CD4-positive, alpha-beta T cell (primary cell): ENCODE data around the gene NFYB. TPM values are rescaled to one million over a fixed set of nuclear protein-coding genes. Genes with fewer than 3 reads are reported as not detected.

Experiments
- ATAC-seq: fragments of 200-7000 bp; cut with Tn5 transposase; one replicate; pipeline ENCODE4 v1.10.0; 2022; ENCODE audit warnings: mild to moderate bottlenecking; ENCODE audit not compliant: poor library complexity
- CTCF ChIA-PET: fragments of 350-600 bp; sonication (Branson Sonifier 250); formaldehyde crosslinking; loops from one replicate; lab custom pipeline; 2021; ENCODE audit warnings: antibody characterized with exemption, inconsistent platforms; lab: Charles Lee
- POLR2A ChIA-PET: fragments of 350-600 bp; sonication (Branson Sonifier 250); formaldehyde crosslinking; loops from one replicate; lab custom pipeline; 2021; ENCODE audit warnings: antibody characterized with exemption, inconsistent platforms; lab: Charles Lee
- DNase-seq, 14 experiments: peaks; one replicate each; pipeline ENCODE4 v3.0.0-alpha.2; 2013 to 2020; ENCODE audit warnings: mixed read lengths in 2 of 14
- H3K27ac ChIP-seq, 2 donors: one replicate each; pipeline versions ENCODE4 v1.5.1 to v1.7.0; 2013; ENCODE audit warnings: low read length in 2 of 2, low read depth in 1 of 2, mild to moderate bottlenecking in 1 of 2
- H3K27me3 ChIP-seq, 2 experiments: 1 replicate in 1 of 2; 2 replicates in 1 of 2; pipeline versions ENCODE4 v1.6.1 to v1.7.0; 2013; ENCODE audit warnings: low read length in 2 of 2, control low read depth in 1 of 2, mild to moderate bottlenecking in 1 of 2, moderate library complexity in 1 of 2; ENCODE audit not compliant: insufficient read depth in 2 of 2, control insufficient read depth in 1 of 2
- H3K36me3 ChIP-seq: one replicate; pipeline ENCODE4 v1.6.1; 2013; ENCODE audit warnings: low read length, control low read depth; ENCODE audit not compliant: insufficient read depth
- H3K4me1 ChIP-seq: one replicate; pipeline ENCODE4 v1.6.1; 2013; ENCODE audit warnings: low read length, control low read depth; ENCODE audit not compliant: insufficient read depth
- H3K4me3 ChIP-seq: one replicate; pipeline ENCODE4 v1.5.1; 2013; ENCODE audit warnings: mild to moderate bottlenecking, low read length, moderate library complexity
- H3K9me3 ChIP-seq, 2 experiments: 1 replicate in 1 of 2; 2 replicates in 1 of 2; pipeline versions ENCODE4 v1.6.1 to v1.7.0; 2013; ENCODE audit warnings: low read length in 2 of 2, mild to moderate bottlenecking in 2 of 2, control low read depth in 1 of 2, moderate library complexity in 1 of 2; ENCODE audit not compliant: control insufficient read depth in 1 of 2, insufficient read depth in 1 of 2
- H3K27ac Mint-ChIP-seq: one replicate; pipeline ENCODE4 v1.8.0; 2020; ENCODE audit warnings: mixed read lengths
- H3K27me3 Mint-ChIP-seq: one replicate; pipeline ENCODE4 v1.8.0; 2021; ENCODE audit warnings: mixed read lengths
- H3K36me3 Mint-ChIP-seq: one replicate; pipeline ENCODE4 v1.8.0; 2021; ENCODE audit warnings: low read depth, mixed read lengths
- H3K4me1 Mint-ChIP-seq: one replicate; pipeline ENCODE4 v1.8.0; 2021; ENCODE audit warnings: low read depth, mixed read lengths
- H3K4me3 Mint-ChIP-seq: one replicate; pipeline ENCODE4 v1.8.0; 2020; ENCODE audit warnings: mild to moderate bottlenecking, mixed read lengths
- H3K9me3 Mint-ChIP-seq: one replicate; pipeline ENCODE4 v1.8.0; 2020; ENCODE audit warnings: mixed read lengths
- intact Hi-C, 2 experiments: fragments of 100-400 bp; cut with DNase I in 1 of 2; cut with micrococcal nuclease in 1 of 2; formaldehyde crosslinking; loops; one replicate each; pipeline versions ENCODE4 v1.15.1 to v1.9.0; 2023 to 2025; cut with DNase I, micrococcal nuclease
- total RNA-seq, 174 experiments: library from RNA in 2 of 174; stranded (reverse) in 2 of 174; gene quantifications; one replicate each; pipeline ENCODE4 v1.2.3 and lab custom pipeline; 2021 to 2026
- TF ChIP-seq, protein P1 (sequence below): fragments of 200-600 bp; IDR thresholded peaks from one replicate; pipeline ENCODE4 v1.8.0; 2022; ENCODE audit warnings: antibody characterized with exemption, mild to moderate bottlenecking

Gene NFYB
- total RNA-seq, 2 experiments from 2014 or later, result 12.8 to 14.6 TPM

DNA sequence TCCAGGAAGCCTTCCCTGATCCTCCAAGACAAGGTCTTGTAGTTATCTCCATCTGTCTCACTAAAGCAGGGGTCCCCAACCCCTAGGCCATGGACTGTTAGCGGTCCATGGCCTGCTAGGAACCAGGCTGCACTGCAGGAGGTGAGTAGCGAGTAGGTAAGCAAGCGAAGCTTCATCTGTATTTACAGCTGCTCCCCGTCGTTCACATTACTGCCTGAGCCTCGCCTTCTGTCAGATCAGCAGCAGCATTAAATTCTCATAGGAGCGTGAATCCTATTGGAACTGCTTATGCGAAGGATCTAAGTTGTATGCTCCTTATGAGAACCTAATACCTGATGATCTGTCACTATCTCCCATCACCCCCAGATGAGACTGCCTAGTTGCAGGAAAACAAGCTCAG is 12.4 kb upstream of the NFYB start:
- peaks cover 8% of the 10 kb centered on the region for H3K4me1 Mint-ChIP-seq
- Histone ChIP-seq H3K27me3 (peaks cover 0 to 4% of the 10 kb centered on the region in 2 experiments), H3K27ac (no peak overlapping the region), H3K4me1 (peaks cover 8% of the 10 kb centered on the region), H3K9me3 (peaks cover 0 to 4% of the 10 kb centered on the region in 2 experiments), H3K36me3 (no peaks in the 10 kb centered on the region), H3K4me3 (no peak overlapping the region)
- no peak for ATAC-seq
- no peak overlapping the region for H3K4me3 Mint-ChIP-seq
- ChIA-PET POLR2A (no interaction called here), CTCF (no interaction called here)
- intact Hi-C loops, result no loop called here
- H3K27me3 Mint-ChIP-seq, result peaks cover 4% of the 10 kb centered on the region
- H3K27ac Mint-ChIP-seq, result no peak overlapping the region
- TF ChIP-seq, protein P1, sequence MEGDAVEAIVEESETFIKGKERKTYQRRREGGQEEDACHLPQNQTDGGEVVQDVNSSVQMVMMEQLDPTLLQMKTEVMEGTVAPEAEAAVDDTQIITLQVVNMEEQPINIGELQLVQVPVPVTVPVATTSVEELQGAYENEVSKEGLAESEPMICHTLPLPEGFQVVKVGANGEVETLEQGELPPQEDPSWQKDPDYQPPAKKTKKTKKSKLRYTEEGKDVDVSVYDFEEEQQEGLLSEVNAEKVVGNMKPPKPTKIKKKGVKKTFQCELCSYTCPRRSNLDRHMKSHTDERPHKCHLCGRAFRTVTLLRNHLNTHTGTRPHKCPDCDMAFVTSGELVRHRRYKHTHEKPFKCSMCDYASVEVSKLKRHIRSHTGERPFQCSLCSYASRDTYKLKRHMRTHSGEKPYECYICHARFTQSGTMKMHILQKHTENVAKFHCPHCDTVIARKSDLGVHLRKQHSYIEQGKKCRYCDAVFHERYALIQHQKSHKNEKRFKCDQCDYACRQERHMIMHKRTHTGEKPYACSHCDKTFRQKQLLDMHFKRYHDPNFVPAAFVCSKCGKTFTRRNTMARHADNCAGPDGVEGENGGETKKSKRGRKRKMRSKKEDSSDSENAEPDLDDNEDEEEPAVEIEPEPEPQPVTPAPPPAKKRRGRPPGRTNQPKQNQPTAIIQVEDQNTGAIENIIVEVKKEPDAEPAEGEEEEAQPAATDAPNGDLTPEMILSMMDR, result no peak
- no peak for DNase-seq
- no peaks in the 10 kb centered on the region for H3K9me3 Mint-ChIP-seq
- H3K36me3 Mint-ChIP-seq, result no peaks in the 10 kb centered on the region

DNA sequence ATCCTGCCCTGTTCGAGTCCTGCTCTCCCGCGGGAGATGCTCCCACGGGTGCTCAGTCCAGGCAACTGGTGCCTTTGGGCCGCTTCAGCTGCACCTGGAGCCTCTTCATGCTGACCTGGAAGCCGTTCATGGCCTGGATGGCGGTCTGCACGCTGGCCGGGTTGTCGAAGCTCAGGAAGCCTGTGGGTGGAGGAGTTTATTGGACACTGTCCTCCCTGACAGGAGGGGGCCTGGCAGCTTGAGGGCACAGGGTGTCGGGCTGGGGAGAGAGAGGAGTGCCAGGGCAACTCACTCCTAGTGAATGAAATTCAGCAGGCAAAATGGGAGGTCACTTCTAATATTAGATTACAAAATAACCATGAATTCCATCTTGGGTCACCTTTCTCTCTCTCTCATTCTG is 9.3 kb upstream of the NFYB start:
- ChIA-PET CTCF (no interaction called here), POLR2A (no interaction called here)
- no peaks in the 10 kb centered on the region for H3K36me3 ChIP-seq
- TF ChIP-seq, protein P1, result no peak
- no peak overlapping the region for H3K27ac Mint-ChIP-seq
- no peaks in the 10 kb centered on the region for H3K36me3 Mint-ChIP-seq
- peaks cover 0 to 4% of the 10 kb centered on the region in 2 experiments for H3K9me3 ChIP-seq
- H3K27me3 ChIP-seq, result peaks cover 0 to 4% of the 10 kb centered on the region in 2 experiments
- H3K4me3 ChIP-seq, result no peak overlapping the region
- no peak overlapping the region for H3K4me3 Mint-ChIP-seq
- intact Hi-C loops, result no loop called here
- DNase-seq (no peak), ATAC-seq (no peak)
- no peaks in the 10 kb centered on the region for H3K4me1 Mint-ChIP-seq
- no peaks in the 10 kb centered on the region for H3K4me1 ChIP-seq
- peaks cover 4% of the 10 kb centered on the region for H3K27me3 Mint-ChIP-seq
- H3K9me3 Mint-ChIP-seq, result no peaks in the 10 kb centered on the region
- no peak overlapping the region for H3K27ac ChIP-seq

DNA sequence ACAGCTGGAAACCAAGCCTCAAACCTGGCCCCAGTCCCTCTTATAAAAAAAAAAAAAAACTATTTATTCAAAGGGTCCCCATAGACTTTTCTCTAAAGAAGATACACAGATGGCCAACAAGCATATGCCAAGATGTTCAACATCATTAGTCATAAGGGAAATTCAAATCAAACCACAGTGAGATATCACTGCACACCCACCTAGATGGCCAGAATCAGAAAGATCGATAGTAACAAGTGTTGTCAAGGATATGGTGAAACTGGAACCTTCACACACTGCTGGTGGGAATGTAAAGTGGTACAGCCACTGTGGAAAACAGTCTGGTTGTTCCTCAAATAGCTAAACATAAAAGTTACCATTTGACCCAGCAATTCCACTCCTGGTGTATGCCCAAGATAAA is 5.9 kb upstream of the NFYB start:
- Mint-ChIP-seq H3K4me3 (no peak overlapping the region), H3K9me3 (no peaks in the 10 kb centered on the region)
- H3K27ac ChIP-seq, result no peak overlapping the region

More for the DNA sequence above, 5.9 kb upstream of the NFYB start:
- peaks cover 0 to 4% of the 10 kb centered on the region in 2 experiments for H3K9me3 ChIP-seq
- H3K4me1 ChIP-seq, result no peaks in the 10 kb centered on the region
- TF ChIP-seq, protein P1, result no peak
- no peaks in the 10 kb centered on the region for H3K36me3 ChIP-seq
- Mint-ChIP-seq H3K36me3 (no peaks in the 10 kb centered on the region), H3K27ac (no peak overlapping the region), H3K4me1 (no peaks in the 10 kb centered on the region), H3K27me3 (no peaks in the 10 kb centered on the region)
- H3K4me3 ChIP-seq, result no peak overlapping the region
- DNase-seq, result no peak
- POLR2A ChIA-PET, result no interaction called here
- no peak for ATAC-seq
- H3K27me3 ChIP-seq, result peaks cover 0 to 4% of the 10 kb centered on the region in 2 experiments
- intact Hi-C loops, result loop anchor here in 1 of 2 experiments (5.0 kb wide), 3 partner anchors 143 to 958 kb away; partner anchors contain the start of gene EID3
- CTCF ChIA-PET, result no interaction called here
